Measurements from ENCODE around the gene SNX8.
"Not testable (repeated sequence)": the region's sequence is repeated elsewhere in the genome, so short reads cannot be mapped to it uniquely, and the experiment has no call there.

Gene SNX8

GRCh38 chr7:2289111-2289586 lies 25.1 kb downstream of the SNX8 start:
- no peak for DNase-seq

GRCh38 chr7:2288503-2288902 lies 25.7 kb downstream of the SNX8 start:
- DNase-seq = no peak

GRCh38 chr7:2287745-2288144 lies 26.5 kb downstream of the SNX8 start:
- no peak for DNase-seq

GRCh38 chr7:2283074-2283473 lies 31.2 kb downstream of the SNX8 start:
- no peak for DNase-seq

GRCh38 chr7:2282185-2282751 lies 32.0 kb downstream of the SNX8 start:
- DNase-seq = no peak

- no peak for DNase-seq
These were observed 32.7 kb downstream of the SNX8 start for GRCh38 chr7:2281541-2281940.

GRCh38 chr7:2280424-2280823 lies 33.8 kb downstream of the SNX8 start:
- no peak for DNase-seq

- DNase-seq = no peak
These were observed 34.3 kb downstream of the SNX8 start for GRCh38 chr7:2279896-2280295.

GRCh38 chr7:2278026-2278425 lies 36.2 kb downstream of the SNX8 start:
- DNase-seq = no peak

- no peak for DNase-seq
These were observed 38.1 kb downstream of the SNX8 start for GRCh38 chr7:2276107-2276506.

- no peak for DNase-seq
These were observed 39.1 kb downstream of the SNX8 start for GRCh38 chr7:2275101-2275500.

- no peak for DNase-seq
These were observed 39.6 kb downstream of the SNX8 start for GRCh38 chr7:2274666-2275065.

GRCh38 chr7:2273866-2274265 lies 40.4 kb downstream of the SNX8 start:
- DNase-seq = no peak

GRCh38 chr7:2272031-2272430 lies 42.2 kb downstream of the SNX8 start:
- DNase-seq = no peak

- no peak for DNase-seq
These were observed 42.8 kb downstream of the SNX8 start for GRCh38 chr7:2271273-2272026.

- DNase-seq = no peak
These were observed 43.7 kb downstream of the SNX8 start for GRCh38 chr7:2270495-2270894.

GRCh38 chr7:2269991-2270460 lies 44.2 kb downstream of the SNX8 start:
- DNase-seq = no peak

GRCh38 chr7:2269089-2269990 lies 44.9 kb downstream of the SNX8 start:
- DNase-seq = not testable (repeated sequence)

GRCh38 chr7:2266911-2267310 lies 47.3 kb downstream of the SNX8 start:
- no peak for DNase-seq

- DNase-seq = no peak
These were observed 50.1 kb downstream of the SNX8 start for GRCh38 chr7:2264158-2264557.

GRCh38 chr7:2263176-2263575 lies 51.1 kb downstream of the SNX8 start:
- no peak for DNase-seq

GRCh38 chr7:2261611-2262010 lies 52.6 kb downstream of the SNX8 start:
- peak in 1 of 2 donors; percentile 13 for DNase-seq

GRCh38 chr7:2260820-2261219 lies 53.4 kb downstream of the SNX8 start:
- no peak for DNase-seq

- DNase-seq = no peak
These were observed 54.8 kb downstream of the SNX8 start for GRCh38 chr7:2259480-2259879.

Data from bone marrow (tissue), 2 donors.